GM18505 (cell line): ENCODE data around the gene KRTAP2-1.
"Not testable (repeated sequence)": the region's sequence is repeated elsewhere in the genome, so short reads cannot be mapped to it uniquely, and the experiment has no call there.

Experiments
- ATAC-seq: cut with Tn5 transposase; IDR thresholded peaks from one replicate; pipeline ENCODE4 v1.9.1; 2021; ENCODE audit not compliant: unreplicated experiment
- POLR2A ChIP-seq: IDR thresholded peaks from 4 replicates; pipeline ENCODE4 v1.6.1; 2011; ENCODE audit warnings: borderline replicate concordance; ENCODE audit not compliant: insufficient read depth, insufficient read length; ENCODE audit errors: extremely low read depth

Gene KRTAP2-1

DNA sequence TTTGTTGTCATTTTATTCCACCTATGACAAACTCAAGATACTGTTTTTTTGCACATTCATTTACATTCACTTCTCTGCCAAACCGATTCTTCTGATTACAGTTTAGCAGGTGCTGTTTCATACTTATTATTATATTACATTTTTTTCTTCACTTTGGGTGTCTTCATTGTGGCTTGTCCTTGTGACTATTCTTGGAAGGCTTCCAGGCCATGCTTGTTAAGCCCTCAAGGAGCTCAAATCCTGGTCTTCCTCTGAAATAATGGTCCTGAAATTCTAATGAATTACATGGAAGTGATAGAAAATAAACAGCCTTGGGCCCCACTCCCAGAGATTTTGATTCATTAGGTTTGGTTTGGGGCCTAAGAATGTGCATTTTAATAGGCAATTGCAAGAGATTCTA lies 17.2 kb upstream of the KRTAP2-1 start:
- TF ChIP-seq POLR2A, result no peak
- ATAC-seq, result no peak

DNA sequence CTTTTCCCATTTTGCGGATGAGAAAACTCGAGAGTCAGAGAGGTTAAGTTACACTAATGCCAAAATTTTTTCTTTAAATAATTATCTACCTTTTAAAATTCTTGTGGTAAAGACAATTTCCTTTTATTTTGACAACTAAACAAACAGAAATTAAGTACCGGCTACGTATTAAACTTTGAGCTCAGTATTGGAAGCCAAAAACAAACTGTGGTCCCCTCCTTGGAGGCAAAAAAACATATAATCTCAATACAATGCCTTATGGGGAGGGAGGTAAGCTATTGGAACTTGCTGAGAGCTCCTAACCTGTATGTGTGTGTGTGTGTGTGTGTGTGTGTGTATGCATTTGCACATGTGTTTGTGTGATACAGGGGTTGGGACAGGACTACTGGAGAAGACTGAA lies 16.3 kb upstream of the KRTAP2-1 start:
- ATAC-seq, result no peak
- no peak for TF ChIP-seq POLR2A

DNA sequence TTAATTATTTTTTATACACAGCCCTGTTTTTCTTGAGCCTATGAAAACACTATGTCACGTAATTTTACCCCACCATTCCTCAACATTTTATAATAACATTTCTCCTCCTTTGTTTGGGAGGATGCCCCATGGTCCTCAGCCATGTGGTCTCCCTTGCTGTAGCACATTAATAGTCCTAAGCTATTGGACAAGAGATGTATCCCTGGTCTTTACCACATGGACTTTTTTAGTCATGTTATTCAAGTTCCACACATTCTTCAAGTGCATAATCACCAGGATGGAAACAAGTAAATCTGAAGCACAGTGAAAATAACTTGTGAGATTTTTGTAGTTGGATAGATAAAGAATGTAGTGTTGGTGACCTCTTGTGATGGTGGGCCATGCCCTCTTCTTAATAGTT lies 14.8 kb upstream of the KRTAP2-1 start:
- ATAC-seq, result no peak

DNA sequence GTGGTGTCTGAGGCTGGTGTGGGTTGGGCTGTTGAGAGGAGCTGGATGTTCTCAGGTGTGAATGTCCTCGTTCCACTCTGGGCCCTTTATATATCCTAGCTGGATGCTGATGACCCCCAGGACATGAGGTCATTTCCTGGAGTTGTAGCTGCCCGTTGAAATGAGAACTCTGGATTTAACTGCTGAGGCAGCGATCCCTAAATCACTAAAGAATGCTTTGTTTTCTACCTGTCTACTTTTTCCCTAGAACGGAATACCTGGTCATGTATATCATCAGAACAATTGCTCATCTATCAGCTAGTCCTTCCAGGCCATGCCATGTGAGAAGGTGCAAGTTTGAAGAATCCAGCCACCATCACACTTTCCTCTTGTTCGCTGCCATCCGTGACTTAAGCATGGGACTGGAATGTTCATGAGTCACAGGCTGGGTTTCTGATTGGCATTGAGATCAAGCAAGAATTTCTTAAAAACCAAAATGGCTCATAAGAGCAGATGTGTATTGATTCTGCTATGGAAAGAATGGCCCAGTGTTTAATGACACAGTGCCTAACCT lies 13.0 kb upstream of the KRTAP2-1 start, which contains the start of gene KRTAP2-3:
Gene KRTAP2-3 (minus strand): TSS at position 63 of the 553 bp plus-strand sequence. CDS start 64 bp downstream, outside the sequence.
- ATAC-seq, result no peak
- TF ChIP-seq POLR2A, result no peak

More for the DNA sequence above, 14.8 kb upstream of the KRTAP2-1 start:
- no peak for TF ChIP-seq POLR2A

DNA sequence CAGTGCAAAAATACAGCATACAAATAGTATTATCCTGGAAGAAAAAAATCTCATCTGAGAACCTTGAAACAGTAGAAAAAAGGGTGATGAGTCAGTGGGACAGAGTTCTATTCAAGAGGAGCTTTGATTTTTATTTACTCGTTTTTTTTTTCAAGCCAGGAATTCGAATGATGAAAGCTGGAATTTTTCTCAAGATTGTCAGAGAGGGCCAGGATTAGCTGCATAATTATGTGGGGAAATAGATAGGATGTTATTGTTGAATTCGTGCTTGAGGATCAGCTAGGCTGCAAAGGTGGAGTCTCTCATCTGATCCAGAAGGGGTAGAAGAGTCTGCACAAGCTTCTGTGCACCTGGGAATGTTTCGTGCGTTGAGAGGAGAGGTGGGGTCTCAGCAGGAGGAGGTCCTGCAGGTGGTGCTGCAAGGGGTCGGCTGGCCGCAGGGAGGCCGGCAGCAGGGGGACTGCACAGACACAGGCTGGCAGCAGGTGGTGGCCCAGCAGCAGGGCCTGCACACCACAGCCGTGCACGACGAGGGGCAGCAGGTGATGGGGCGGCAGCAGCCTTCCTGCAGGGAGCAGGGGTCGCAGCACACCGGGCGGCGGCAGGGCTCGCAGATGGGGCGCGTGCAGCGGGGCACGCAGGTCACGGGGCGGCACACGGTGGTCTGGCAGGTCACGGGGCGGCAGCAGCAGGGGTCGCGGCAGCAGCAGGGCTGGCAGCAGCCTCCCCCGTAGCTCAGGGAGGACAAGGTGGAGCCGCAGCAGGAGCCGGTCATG lies 12.3 kb upstream of the KRTAP2-1 start:
- not testable (repeated sequence) for ATAC-seq

DNA sequence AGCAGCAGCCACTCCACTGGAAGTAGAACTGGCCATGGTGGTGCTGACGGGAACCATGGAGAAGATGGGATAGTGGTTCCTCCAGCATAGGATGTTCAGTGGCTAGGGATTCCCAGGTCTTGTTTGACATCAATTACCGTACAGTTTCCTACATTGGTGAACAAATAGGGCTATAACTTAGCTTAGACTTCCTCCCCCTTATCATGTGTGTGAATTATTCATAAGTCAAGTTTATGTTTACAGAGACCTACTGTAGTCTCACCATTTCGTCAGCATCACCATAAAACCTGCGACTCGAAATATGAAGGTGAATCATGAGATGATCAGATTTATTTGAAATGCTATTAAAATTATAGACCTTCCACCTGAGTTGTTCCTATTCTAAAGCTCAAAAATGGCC lies 11.6 kb upstream of the KRTAP2-1 start:
- TF ChIP-seq POLR2A, result no peak
- no peak for ATAC-seq

DNA sequence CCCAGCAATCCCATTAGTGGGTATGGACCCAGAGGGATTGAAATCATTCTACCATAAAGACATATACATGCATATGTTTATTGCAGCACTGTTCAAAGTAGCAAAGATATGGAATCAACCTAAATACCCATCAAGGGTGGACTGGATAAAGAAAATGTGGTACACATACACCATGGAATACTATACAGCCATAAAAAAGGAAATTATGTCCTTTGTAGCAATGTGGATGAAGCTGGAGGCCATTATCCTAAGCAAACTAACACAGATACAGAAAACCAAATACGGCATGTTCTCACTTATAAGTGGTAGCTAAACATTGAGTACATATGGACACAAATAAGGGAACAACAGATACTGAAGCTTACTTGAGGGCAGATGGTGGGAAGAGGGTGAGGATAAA lies 10.4 kb upstream of the KRTAP2-1 start:
- TF ChIP-seq POLR2A, result no peak
- ATAC-seq, result no peak

DNA sequence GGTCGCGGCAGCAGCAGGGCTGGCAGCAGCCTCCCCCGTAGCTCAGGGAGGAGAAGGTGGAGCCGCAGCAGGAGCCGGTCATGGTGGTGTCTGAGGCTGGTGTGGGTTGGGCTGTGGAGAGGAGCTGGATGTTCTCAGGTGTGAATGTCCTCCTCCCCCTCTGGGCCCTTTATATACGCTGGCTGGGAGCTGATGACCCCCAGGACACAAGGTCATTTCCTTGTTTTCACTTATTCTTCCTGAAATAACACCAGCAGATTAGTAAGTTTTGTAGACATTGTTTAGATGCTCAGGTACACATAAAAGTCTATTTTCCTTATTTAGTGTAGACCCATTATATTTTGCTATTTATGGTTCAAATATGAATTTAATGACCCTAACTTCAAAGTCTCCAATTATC lies 8.0 kb upstream of the KRTAP2-1 start, which contains the start of gene KRTAP2-2:
Gene KRTAP2-2 (minus strand): TSS at position 101 of the 400 bp plus-strand sequence. CDS start 19 bp downstream, at position 82.
- not testable (repeated sequence) for ATAC-seq

DNA sequence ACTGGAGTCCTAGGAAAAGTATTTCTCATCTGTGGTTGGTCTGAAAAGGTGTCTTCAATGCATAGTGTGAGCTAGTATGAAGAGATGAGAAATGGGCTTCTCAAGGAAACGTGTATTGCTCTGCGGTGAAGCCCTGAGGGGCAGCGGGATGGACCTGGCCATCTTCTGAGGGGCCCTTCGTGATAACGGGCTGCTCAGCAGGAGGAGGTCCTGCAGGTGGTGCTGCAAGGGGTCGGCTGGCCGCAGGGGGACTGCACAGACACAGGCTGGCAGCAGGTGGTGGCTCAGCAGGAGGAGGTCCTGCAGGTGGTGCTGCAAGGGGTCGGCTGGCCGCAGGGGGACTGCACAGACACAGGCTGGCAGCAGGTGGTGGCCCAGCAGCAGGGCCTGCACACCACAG lies 7.4 kb upstream of the KRTAP2-1 start:
- ATAC-seq, result not testable (repeated sequence)

DNA sequence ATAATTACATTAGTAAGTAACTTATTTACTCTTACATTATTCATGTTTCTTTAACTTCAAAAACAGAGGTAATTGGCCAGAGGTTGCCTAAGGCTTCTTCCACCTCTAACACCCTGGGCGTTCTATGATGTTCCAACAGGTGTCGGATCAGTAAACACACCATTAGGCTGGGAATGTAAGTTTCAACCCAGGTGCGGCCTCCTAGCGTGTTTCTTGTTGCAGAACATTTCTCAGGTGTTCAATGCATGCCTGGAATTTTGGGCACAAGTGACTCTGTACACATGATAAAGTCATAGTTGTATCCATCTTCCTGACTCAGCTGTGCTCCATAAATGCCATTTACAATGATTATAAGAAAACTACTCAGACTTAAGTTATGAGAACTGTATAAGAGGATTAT lies 6.9 kb upstream of the KRTAP2-1 start:
- no peak for ATAC-seq
- TF ChIP-seq POLR2A, result no peak

DNA sequence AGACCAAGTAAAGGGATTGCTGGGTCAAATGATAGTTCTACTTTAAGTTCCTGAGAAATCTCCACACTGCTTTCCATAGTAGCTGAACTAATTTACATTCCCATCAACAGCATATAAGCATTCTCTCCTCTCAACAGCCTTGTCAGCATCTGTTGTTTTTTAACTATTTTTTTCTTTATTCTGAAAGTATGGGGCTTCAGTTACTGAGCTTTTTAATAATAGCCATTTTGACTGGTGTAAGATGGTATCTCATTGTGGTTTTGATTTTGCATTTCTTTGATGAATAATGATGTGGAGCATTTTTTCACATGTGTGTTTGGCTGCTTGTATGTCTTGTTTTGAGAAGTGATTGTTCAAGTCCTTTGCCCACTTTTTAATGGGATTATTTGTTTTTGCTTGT lies 5.5 kb upstream of the KRTAP2-1 start:
- ATAC-seq, result no peak

DNA sequence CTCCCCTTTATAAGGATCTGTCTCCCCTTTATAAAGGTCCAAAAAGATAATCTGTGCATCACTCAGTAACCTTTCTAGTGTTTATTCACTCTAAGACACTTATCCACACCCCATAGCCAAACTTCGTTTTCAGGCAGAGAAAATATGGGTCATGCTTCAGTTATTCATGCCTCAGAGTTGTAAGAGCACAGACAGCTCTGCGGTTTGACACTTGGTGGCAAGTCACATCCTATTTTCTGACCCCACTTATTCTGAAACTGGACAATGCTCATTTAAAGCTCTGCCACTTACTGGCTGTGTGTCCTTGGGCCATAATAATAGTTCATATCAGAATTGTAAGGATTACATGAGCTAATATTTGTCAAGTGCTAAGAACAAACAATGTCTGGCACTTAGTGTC lies 2.0 kb upstream of the KRTAP2-1 start:
- no peak for TF ChIP-seq POLR2A

More for the DNA sequence above, 5.5 kb upstream of the KRTAP2-1 start:
- no peak for TF ChIP-seq POLR2A

DNA sequence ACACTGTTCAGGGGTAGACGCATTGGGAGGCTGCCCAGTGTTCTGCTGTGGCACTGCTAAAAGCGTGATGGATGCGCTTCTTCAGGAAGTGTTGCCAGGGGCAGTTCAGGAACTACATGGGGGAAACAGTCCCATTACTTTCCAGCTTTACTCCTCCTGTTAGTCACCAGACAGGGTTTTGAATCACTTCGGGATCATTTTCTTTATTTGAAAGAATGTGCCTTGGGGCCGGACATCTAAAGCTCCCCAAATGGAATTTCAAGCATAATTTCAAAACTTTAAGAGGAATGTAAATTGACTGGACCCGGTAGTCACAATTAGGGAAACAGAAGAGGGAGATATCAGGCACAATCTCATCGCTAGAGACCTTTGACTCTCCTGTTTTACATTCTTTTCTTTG lies 1.3 kb upstream of the KRTAP2-1 start:
- ATAC-seq, result no peak
- no peak for TF ChIP-seq POLR2A

More for the DNA sequence above, 2.0 kb upstream of the KRTAP2-1 start:
- no peak for ATAC-seq

DNA sequence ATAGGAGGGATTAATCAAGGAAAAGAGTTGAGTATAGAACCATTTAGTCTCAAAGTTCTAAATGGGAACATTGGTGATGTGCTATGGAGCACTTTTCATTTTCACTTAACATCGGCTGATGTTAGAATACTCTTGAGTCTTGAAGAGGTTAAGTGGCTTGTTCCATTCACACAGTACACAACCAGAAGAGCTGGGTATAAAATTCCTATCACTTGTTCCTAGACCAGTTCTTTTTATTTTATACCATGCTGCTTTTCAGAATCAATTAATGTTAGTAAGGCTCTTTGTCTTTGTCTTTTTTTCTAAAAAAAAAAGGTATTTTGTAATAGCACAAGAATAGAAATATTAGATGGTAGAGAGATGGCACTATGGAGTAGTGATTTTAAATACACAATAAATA lies 4.2 kb downstream of the KRTAP2-1 start:
- TF ChIP-seq POLR2A, result no peak
- no peak for ATAC-seq

DNA sequence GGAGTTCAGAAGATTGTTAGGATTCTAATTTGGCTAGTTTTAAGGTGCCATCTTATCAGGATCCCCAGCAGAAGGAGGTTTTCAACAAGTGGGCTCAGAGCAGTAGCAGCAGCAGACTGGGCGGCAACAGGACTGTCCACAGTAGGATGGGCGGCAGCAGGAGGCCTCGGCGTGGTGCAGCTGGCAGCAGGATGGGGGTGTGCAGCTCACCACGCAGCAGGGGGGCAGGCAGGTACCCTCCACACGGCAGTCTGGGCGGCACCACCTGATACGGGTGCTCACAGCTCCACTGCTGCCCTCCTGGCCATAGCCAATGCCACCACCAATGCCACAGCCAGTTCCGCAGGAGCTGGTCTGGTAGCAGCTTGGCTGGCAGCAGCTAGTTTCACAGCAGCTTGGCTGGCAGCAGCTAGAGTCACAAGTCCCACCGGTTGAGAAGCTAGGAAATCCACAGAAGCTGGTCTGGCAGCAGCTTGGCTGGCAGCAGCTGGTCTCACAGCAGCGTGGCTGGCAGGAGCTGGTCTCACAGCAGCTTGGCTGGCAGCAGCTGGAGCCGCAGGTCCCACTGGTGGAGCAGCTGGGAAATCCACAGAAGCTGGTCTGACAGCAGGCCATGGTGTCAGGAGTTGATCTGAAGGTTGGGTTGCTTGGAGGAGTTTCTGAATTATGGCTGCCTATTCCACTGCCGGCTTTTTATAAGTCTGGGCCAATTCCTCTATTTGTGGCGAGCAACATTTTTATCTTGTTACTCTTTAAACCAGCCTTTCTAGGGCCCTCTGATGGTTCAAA lies 6.1 kb downstream of the KRTAP2-1 start, which contains the start of gene KRTAP1-1:
Gene KRTAP1-1 (minus strand): TSS at position 668 of the 789 bp plus-strand sequence. CDS start 53 bp downstream, at position 615.
- not testable (repeated sequence) for ATAC-seq
